Neural crest cell (in vitro differentiated cells): ENCODE measurements around the gene CHDH. TPM values are rescaled to one million over a fixed set of nuclear protein-coding genes. Genes with fewer than 3 reads are reported as not detected.

ENCODE experiments used
- DNase-seq: peaks from one replicate; pipeline ENCODE4 v3.0.0; 2021; ENCODE audit warnings: low read depth, mixed read lengths, low spot score
- H3K27ac Mint-ChIP-seq: one replicate; pipeline ENCODE4 v1.8.0; 2021; ENCODE audit warnings: mild to moderate bottlenecking, mixed read lengths; ENCODE audit not compliant: unreplicated experiment
- H3K27me3 Mint-ChIP-seq: 2 replicates; pipeline ENCODE4 v1.8.0; 2021; ENCODE audit warnings: low read depth, mild to moderate bottlenecking, mixed read lengths
- H3K36me3 Mint-ChIP-seq: 2 replicates; pipeline ENCODE4 v1.8.0; 2021; ENCODE audit warnings: low read depth, mild to moderate bottlenecking, mixed read lengths
- H3K4me1 Mint-ChIP-seq: 2 replicates; pipeline ENCODE4 v1.8.0; 2021; ENCODE audit warnings: mixed read lengths
- H3K4me3 Mint-ChIP-seq: one replicate; pipeline ENCODE4 v1.8.0; 2021; ENCODE audit warnings: mild to moderate bottlenecking, mixed read lengths
- H3K9me3 Mint-ChIP-seq: 2 replicates; pipeline ENCODE4 v1.8.0; 2021; ENCODE audit warnings: mixed read lengths
- CTCF ChIP-seq: fragments of 200-600 bp; sonication (generic); conservative IDR thresholded peaks from 2 replicates; pipeline ENCODE4 v1.5.0; 2021; ENCODE audit warnings: antibody characterized with exemption, mild to moderate bottlenecking
- total RNA-seq: library from RNA; stranded (reverse); gene quantifications from 2 replicates; pipeline ENCODE4 v1.2.1, GENCODE V29; 2021

CHDH gene
- total RNA-seq, 1 donor from 2014 or later = 3.0 TPM

GRCh38 chr3:53823026-53823955 is 22.9 kb downstream of the CHDH start:
- Mint-ChIP-seq H3K9me3 (no peaks in the 10 kb centered on the region), H3K27ac (no peak overlapping the region), H3K4me3 (no peak overlapping the region), H3K36me3 (no peaks in the 10 kb centered on the region), H3K4me1 (no peaks in the 10 kb centered on the region), H3K27me3 (no peaks in the 10 kb centered on the region)
- no peak for DNase-seq
- no peak for TF ChIP-seq CTCF

GRCh38 chr3:53822331-53822741 is 23.9 kb downstream of the CHDH start:
- Mint-ChIP-seq H3K27me3 (no peaks in the 10 kb centered on the region), H3K4me1 (no peaks in the 10 kb centered on the region), H3K27ac (no peak overlapping the region), H3K9me3 (no peaks in the 10 kb centered on the region), H3K4me3 (no peak overlapping the region), H3K36me3 (no peaks in the 10 kb centered on the region)
- TF ChIP-seq CTCF = no peak
- no peak for DNase-seq

- no peak for DNase-seq
- Mint-ChIP-seq H3K9me3 (no peaks in the 10 kb centered on the region), H3K27ac (peak overlapping the region; percentile 75), H3K4me3 (no peak overlapping the region), H3K36me3 (no peaks in the 10 kb centered on the region), H3K27me3 (no peaks in the 10 kb centered on the region), H3K4me1 (no peaks in the 10 kb centered on the region)
- no peak for TF ChIP-seq CTCF
Observed at GRCh38 chr3:53821631-53822121, 24.5 kb downstream of the CHDH start.

- H3K4me1 Mint-ChIP-seq = no peaks in the 10 kb centered on the region
- H3K27ac Mint-ChIP-seq = no peak overlapping the region
- DNase-seq = no peak
- H3K27me3 Mint-ChIP-seq = no peaks in the 10 kb centered on the region
- H3K36me3 Mint-ChIP-seq = no peaks in the 10 kb centered on the region
- no peak overlapping the region for H3K4me3 Mint-ChIP-seq
- TF ChIP-seq CTCF = no peak
- H3K9me3 Mint-ChIP-seq = no peaks in the 10 kb centered on the region
Observed at GRCh38 chr3:53820756-53821580, 25.3 kb downstream of the CHDH start.

GRCh38 chr3:53820084-53820483 is 26.1 kb downstream of the CHDH start:
- no peak for DNase-seq
- Mint-ChIP-seq H3K4me1 (no peaks in the 10 kb centered on the region), H3K27ac (no peak overlapping the region), H3K4me3 (no peak overlapping the region), H3K27me3 (no peaks in the 10 kb centered on the region), H3K36me3 (no peaks in the 10 kb centered on the region), H3K9me3 (no peaks in the 10 kb centered on the region)
- TF ChIP-seq CTCF = no peak
